Measurements from ENCODE around the gene PIEZO1.
A peak's percentile ranks its signal among the peaks of the same experiment; 100 is the strongest.
"Not testable (repeated sequence)": the region's sequence is repeated elsewhere in the genome, so short reads cannot be mapped to it uniquely, and the experiment has no call there.

PIEZO1 gene

DNA sequence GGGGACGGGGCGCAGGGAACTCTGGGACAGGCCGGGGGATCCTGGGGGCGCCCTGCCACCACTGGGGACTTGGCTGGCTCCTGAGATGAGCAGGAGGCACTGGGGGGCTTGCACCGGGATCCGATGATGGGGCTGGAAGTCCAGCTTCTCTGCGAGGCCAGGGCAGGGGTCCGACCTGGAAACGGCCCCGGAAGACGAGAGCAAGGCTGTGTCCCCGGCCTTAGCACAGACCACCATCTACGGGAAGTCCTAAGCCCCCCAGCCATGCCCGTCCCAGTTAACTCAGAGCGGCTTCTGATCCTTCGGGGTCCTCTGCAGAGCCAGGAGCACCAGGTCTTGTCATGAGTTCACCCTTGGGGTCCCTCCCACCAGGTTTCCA is 19.1 kb upstream of the PIEZO1 start:
- no peak for DNase-seq

DNA sequence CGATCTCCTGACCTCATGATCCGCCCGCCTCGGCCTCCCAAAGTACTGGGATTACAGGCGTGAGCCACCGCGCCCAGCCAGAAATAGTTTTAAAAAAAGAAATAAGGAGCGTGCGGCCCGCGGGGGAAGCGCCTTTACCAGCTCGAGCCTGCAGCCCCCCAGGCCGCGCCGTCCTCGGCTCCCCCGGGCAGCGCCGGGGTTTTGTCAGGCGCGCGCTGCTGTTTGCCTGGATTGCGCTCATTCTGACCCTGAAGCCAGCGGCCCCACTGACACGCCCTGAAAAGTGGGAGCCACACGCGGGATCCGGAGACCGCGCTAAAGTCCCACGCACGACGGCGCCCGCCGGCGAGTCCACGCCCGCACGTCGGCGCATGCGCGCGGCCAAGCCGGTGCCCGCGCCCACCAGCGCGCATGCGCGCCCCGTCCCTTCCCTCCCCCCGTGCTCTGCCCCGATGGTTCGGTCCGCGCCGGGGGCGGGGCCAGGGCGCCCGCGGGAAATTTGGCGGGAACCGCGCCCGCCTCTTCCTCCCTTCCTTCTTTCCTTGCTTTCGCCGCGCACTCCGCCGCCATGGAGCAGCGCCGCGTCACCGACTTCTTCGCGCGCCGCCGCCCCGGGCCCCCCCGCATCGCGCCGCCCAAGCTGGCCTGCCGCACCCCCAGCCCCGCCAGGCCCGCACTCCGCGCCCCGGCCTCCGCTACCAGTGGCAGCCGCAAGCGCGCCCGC is 18.4 kb upstream of the PIEZO1 start, which contains the start of gene CDT1:
Gene CDT1 (plus strand): TSS at position 526 of the 724 bp plus-strand sequence. CDS start 43 bp downstream, at position 569.
- peak; percentile 73 for DNase-seq

DNA sequence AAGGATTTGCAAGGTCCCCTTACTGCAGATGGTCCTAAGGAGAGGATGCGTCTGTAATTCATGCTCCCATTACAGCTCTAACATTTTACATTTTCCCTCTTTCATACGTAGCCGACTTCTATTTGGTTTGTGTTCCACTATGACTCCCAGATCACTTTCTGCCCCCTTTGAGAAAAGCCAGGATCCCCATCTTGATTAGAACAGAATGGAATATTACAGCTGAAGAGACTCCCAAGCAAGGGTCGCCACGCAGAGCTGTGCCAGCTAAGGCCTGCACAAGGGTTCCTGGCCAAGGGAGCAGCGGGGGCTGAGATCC is 15.2 kb upstream of the PIEZO1 start:
- no peak for DNase-seq

DNA sequence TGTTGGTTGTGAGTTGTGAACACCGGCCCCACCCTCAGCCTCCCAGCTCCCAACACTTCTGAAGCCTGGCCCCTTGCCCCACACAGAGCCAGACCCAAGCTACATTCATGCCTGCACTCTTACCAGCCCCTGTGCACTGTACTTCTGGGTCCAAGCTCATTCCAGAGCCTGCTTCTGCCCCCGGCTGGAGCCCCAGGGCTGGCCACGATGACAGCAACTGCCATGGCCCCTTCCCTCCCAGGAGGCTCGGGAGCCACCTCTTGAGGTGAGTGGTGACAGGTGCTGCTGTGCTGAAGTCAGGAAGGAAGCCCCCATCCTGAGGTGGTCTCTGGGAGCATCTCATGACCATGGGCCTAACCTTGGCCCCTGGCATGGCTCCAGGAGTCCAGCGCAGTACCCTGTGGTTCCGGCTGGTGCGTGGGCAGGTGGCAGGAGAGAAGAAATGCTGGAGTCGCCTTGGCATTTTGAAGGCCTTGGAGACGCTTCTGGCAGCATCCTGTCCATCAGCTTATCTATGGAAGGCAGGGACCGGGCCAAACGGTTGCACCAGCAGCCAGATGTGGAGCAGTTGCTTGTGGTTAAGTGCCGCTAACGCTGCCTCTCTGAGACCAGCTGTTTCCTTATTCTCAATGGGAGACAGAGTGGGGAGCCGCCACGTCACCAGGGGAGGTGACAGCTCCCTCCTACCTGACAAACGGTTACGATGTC is 14.7 kb upstream of the PIEZO1 start:
- DNase-seq = no peak

DNA sequence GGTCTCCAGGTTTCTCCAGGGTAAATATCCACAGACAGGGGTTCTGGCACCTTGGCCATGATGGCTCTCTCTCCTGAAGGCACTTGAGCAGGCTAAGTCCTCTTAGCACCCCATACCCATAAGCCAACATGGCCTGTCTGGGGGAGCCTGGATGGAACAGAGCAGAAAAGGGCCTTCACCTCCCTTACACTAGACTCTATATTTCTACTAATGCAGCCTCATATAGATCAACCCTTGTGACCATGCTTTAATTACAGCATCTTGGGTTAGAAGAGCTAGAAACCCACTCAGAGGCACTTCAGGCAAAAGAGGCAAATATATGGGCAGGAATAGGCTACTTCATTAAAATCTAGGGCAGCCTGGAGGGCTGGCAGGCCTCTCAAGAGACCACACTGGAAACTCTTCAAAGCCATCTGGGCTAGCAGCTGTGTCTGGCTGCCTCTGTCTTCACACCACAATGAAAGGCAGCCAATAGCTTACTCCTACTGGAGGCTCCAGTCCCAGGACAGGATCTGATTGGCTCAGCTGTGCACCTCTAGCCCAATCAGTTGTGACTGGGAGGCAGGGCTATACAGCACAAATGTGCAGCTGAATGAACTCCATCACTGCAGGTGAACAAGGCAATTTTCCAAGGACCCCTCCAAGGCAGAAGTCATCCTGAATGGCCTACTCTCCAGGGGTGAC is 13.9 kb upstream of the PIEZO1 start:
- DNase-seq = peak; percentile 50

DNA sequence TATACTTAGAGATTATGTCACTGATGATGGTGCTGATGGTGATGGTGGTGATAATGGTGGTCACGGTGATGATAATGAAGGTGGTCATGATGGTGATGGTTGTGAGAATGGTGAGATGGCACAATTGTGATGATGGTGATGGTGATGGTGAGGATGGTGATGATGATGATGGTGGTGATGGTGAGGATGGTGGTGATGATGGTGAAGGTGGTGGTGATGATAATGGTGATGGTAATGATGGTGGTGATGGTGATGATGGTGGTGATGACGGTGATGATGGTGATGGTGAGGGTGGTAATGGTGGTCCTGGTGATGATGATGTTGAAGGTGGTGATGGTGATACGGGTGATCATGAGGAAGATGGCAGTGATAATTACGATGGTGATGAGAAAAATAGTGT is 13.1 kb upstream of the PIEZO1 start:
- no peak for DNase-seq

DNA sequence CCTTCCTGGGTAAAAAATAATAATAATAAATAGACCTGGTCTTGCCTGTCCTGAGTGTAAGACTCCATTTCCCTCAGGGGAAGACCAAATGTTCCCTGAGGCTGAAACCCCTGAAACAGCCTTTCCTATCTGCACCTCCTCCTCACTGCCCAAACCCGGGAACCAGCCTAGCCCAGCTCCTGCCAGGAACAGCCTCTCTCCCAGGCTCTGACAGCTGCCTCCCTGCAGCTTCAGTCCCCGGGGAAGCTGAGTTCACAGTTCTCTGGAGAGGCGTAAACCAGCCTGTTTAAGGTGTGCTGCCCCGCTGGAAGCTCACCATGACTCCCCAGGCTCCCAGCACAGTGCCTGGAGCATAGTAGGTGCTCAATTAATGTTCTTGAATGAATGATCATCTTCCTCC is 11.3 kb upstream of the PIEZO1 start:
- no peak for DNase-seq

DNA sequence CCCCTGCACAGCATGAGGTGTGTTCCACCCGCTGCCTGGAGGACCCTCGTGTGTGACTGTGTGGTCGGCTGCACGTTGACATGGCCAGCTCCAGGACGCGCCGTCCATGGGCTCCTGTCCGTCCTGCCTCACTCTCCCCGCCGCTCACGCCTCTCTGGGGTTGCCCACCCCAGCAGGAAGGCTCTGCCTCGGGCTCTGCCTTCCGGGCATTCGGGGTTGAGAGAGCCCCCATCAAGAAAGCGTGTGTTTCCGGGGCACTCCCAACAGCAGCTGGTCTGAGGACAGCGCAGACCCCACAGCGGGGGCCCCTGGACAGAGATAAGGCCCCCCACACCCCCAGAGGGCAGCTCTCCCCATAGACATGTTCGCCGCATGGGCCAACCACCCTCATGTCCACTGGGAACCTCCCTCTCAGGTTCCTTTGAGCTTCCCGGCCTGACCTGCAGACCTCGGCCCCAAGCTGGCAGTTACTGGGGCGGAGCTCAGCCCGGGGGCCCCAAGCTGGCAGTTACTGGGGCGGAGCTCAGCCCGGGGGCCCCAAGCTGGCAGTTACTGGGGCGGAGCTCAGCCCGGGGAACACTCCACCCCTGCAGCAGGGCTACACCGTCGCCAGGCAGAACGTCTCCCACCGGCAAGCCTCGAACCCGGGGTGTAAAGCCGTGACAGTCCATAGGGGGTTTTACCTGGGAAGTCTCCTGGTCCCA is 8.4 kb upstream of the PIEZO1 start:
- no peak for DNase-seq

DNA sequence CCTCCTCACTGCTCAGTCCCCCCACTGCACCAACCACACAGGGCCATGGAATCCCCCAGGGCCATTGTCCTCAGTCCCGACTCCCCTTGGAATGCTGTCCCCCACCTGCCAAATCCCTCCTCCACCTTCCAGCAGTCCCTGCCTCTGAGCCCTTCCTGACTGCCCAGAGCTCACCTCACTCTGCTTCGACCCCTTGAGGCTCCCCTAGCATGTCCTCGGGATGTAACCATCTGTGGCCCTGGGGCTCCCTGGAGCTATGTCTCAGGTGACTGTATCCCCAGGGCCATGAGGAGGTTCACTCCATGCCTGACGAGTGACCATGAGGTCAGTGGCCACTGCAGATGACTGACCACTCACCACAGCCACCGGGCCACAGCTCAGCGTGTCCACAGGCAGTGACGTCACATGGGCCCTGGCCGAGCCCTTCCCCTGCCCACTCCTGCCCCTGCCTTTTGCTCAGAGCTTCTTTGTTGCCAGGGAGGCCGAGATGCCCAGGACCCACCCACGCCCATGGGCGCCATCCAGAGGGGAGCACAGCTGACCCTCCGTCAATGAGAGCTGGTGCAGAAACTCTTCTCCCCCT is 7.7 kb upstream of the PIEZO1 start:
- no peak for DNase-seq

DNA sequence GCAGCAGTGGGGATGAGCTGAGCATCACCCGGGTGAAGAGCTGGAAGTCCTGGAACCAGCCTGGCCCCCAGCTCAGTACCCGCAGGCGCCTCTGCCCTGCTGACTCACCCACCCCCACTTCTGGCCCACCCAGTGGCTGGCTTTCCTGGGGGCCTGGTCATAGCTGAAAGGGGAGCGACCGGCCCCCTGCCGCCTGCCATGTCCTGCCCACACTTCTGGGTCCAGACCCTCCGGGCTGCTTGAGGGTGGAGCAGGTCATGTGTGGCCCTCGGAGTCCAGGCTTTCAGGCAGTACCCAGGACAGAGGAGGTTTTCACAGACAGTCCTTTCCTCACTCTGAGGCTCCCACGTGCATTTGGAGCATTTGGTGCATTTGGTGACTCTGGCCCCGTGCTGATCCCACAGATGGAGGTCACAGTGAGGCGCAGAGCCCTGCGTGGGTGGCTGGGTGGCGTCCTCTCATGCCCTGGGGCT is 7.1 kb upstream of the PIEZO1 start:
- no peak for DNase-seq

DNA sequence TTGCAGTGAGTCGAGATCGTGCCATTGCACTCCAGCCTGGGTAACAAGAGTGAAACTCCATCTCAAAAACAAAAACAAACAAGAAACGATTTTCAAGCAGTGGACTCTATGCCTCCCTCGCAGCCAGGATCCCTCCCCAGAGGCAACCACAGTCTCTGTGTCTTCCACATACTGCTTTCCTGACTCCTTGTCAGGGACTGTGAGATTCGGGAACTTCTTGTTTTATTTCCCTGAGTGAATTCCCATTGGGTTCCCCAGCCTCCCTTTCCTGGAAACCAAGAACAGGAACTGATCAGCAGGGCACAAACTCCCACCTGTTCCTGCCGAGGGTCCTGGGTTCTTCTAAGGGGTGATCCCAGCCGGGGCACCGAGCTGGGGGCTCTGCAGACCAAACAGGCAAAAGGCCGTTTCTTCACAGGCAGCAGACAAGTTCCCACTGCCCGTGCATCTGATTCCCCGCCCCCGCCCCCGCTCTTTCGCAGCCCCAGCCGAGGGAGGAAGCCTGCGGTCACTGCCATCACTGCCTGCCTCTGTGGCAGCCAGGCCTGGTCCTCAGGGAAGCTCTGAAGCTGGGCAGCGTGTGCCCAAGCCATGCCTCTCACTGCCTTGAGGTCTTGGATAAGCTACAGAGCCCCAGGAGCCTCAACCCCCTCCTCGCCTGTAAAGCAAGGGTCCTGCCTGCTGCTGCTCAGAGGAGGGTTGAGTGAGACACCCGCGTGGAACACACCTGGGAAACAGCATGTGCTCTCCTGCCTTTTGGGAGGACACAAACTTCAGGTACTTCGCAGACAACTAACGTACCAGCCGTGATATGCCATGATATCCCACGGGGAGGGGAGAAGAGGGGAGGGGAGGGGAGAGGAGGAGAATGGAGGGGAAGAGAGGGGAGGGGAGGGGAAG is 5.5 kb upstream of the PIEZO1 start:
- DNase-seq = no peak

DNA sequence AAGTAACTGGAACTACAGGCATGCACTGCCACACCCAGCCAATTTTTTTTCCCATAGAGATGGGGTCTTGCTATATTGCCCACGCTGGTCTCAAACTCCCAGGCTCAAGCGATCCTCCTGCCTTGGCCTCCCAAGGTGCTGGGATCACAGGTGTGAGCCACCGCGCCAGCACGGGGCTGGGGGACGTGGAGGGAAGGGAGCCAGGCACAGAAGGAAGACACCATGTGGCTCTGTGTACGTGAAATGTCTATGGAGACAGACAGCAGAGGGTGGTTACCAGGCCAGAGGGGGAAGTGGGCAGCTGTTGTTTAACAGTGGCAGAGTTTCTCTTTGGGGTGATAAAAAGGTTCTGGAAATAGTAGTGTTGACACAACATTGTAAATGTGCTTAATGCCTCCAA is 4.6 kb upstream of the PIEZO1 start:
- DNase-seq = no peak

DNA sequence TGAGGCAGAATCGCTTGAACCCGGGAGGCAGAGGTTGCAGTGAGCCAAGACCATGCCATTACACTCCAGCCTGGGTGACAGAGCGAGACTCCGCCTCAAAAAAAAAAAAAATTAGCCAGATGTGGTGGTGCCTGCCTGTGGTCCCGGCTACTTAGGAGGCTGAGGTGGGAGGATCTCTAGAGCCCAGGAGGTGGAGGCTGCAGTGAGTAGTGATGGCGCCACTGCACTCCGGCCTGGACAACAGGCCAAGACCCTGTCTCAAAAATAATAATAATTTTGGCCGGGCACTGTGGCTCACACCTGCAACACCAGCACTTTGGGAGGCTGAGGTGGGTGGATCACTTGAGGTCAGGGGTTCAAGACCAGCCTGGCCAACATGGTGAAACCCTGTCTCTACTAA is 3.7 kb upstream of the PIEZO1 start:
- not testable (repeated sequence) for DNase-seq

DNA sequence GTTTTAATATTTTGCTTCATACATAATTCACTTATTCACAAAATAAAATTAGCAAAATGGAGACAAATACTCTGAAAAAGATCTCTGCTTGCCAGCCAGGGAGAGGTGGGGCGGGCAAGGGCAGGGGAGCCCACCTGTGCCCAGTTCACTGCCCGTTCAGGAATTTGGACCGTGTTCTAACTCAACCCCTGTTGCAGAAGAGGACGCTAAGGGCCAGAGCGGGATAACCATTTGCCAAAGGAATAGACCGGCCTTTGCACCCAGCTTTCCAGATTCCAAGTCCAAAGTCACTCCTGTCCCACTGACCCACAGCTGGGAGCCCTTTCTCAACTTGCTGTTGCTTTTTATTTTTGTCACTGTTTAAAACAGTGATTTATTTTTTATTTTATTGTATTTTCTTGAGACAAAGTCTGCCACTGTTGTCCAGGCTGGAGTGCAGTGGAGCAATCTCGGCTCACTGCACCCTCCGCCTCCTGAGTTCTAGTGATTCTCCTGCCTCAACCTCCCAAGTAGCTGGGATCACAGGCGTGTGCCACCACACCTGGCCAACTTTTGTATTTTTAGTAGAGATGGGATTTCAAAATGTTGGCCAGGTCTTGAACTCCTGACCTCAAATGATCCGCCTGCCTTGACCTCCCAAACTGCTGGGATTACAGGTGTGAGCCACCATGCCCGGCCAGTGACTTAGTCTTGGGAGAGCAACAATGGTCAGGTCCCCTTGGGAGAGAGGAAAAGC is 2.7 kb upstream of the PIEZO1 start:
- DNase-seq = no peak

DNA sequence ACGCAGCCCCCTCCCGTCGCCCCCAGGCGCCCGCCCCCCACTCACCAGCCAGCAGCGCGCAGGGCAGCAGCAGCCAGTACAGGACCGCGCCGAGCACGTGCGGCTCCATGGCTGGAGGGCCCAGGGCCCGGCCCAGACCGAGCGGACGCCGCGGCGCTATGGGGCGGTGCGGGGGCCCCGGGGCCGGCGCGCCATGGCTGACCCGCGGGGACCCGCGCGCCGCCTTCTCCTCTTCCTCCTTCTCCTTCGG is 239 bp downstream of the PIEZO1 start:
- DNase-seq = no peak

DNA sequence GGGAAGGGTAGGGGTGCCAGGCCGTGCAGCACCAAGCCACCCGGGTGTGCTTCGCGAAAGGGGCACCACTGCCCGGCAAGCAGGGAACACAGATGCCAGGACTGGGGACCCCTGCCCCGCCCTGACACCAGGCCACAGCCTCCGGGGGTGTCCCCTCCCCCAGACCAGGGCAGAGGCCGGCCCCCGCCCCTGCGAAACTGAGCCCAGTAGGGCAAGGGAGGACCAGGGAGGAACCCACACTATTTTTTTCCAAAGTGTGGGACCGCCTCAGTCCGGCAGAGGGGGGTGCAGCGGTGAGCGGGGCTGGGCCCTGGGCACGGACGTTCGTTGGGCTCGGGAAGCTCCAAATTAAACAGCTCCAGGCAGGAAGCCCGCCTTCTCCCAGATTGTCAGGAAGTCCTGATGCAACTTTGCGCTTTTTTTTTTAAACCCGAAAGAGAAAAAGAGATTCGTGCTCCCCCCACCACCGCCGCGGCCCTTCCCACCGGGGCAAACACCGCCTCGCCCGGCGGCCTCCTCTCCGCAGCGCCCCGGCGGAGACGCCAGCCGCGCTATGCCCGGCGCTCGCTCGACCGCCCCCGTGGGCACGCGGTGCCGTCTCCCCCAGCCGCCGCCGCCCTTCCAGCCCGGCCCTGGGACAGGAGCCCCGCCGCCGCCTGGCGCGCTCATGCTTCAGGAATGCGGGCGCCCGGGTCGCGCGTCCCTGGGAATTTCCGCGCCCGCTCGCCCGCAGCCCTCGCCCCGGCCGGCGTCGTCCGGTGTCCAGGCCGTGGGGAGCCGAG is 755 bp downstream of the PIEZO1 start:
- no peak for DNase-seq

DNA sequence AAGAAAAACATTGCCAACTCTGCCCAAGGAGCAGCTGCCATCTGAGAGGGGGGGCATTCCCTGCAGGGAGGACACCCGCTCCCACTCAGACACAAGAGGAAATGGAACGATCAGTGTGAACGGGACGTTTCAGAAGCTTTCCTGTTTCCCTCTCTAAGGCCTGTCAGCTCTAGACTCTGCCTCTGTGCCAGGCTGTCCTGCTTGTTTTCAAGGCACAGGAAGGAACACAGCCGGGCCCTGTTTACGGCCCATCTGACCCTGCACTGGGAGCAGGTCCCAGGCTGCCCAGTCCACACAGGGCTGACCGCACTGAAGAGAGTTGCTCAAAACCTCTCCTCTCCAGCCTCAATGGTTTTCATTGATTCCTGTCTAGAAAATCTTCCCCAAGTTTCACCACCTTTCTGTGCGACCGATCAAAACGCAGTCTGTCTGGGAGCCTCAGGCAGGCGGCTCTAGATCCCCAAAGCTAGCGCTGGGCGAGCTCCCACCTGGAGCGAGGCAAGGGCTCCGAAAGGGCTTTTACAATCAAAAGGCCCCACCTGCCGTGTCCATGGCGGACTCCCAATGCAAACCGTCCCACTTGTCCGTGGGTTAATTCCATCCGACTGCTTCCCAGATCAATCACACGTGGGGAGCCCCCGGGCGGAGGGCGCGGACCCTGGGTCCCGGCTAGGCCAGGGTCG is 1.5 kb downstream of the PIEZO1 start:
- DNase-seq = no peak

DNA sequence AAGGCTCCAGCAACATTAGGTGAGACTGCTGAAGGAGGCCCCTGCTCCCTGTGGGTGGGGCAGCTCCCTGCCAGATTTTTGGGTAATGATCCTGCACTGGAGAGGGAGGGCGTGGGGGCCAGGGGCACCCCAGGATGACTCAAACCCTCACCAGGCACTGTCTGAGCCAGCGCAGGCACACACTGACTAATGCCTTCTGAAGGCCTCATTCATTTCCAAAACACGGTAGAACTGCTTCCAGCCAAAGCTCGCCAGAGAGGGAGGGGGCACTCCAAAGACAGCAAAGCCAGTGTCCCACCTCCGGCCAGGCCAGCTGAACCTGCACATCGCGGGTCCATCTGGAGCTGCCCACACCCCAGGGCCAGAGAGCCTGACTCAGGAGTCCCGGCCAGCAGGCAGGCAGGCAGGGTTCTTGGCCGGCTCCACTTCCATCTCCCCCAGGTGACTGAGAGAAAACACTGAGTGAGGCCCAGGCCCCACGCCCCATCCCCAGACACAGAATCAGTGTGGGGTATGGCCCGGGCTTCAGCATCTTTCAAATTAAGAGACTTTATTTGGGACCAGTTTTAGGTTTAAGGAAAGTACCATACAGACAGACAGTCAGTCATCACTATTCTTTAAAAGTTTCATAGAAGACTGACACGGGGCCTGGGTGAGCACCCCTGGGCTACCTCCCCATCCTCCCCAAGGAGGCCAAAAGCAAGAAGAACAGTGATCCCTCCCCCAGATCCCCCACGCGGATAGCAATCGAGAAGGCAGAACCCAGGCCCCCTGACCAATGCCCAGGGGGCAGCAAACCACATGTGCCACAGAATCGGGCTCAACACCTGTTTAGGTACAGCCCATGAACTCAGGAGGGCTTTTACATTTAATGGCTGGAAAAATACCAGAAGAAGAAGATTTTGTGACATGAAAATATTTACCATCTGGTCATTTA is 2.3 kb downstream of the PIEZO1 start:
- no peak for DNase-seq

Data from NCI-H1092 (cell line).